ENCODE data around the gene SLC35B2. TPM values are rescaled to one million over a fixed set of nuclear protein-coding genes. Genes with fewer than 3 reads are reported as not detected.

The SLC35B2 gene
- polyA plus RNA-seq, 1 of the 3 experiments (the other 2 are of a cell fraction) = 125 TPM

GRCh38 chr6:44234101-44235025 is 23.0 kb downstream of the SLC35B2 start (continued):
- TF ChIP-seq EZH2phosphoT487 (IDR thresholded peaks at IDR 0.05; ENCODE audit: borderline replicate concordance, low read depth) (no peak), SMC3 (IDR thresholded peaks at IDR 0.05; ENCODE audit: low read depth, low read length) (peak; percentile 86), RXRA (IDR thresholded peaks at IDR 0.05; ENCODE audit: borderline replicate concordance, low read depth) (no peak), NRF1 (IDR thresholded peaks at IDR 0.05; ENCODE audit: low read depth, low read length) (no peak), PBX3 (IDR thresholded peaks at IDR 0.05) (no peak), ZBTB33 (IDR thresholded peaks at IDR 0.05; ENCODE audit: borderline replicate concordance, low read depth) (no peak), RAD21 (IDR thresholded peaks at IDR 0.05; ENCODE audit: low read length) (peak; percentile 91), RFX5 (IDR thresholded peaks at IDR 0.05; ENCODE audit: low read length) (no peak), FOSL2 (IDR thresholded peaks at IDR 0.05; ENCODE audit: borderline replicate concordance, low read depth) (no peak), ELF1 (IDR thresholded peaks at IDR 0.05) (no peak)

GRCh38 chr6:44233567-44234100 is 23.7 kb downstream of the SLC35B2 start:
- Histone ChIP-seq H4K20me1 (ENCODE audit: insufficient read depth) (no peaks in the 10 kb centered on the region), H3K4me3 (ENCODE audit: low read depth in 2 of 2, low read length in 1 of 2) (no peak overlapping the region), H3K9ac (no peak overlapping the region), H3F3A (replicated peaks; ENCODE audit: insufficient read depth) (peaks cover 18% of the 10 kb centered on the region), H3K4me1 (ENCODE audit: control insufficient read depth in 1 of 2, insufficient read depth in 2 of 2, low read depth in 1 of 2, low read length in 1 of 2) (peaks cover 26 to 74% of the 10 kb centered on the region in 2 experiments), H3K9me3 (no peaks in the 10 kb centered on the region), H3K9me2 (no peaks in the 10 kb centered on the region), H3K4me2 (peak overlapping the region; percentile 75; the same call in 1 of the 2 replicates), H3K27ac (ENCODE audit: low read depth in 2 of 2, low read length in 1 of 2) (peak overlapping the region; percentile 78 to 91; a peak in 3 of 4 replicates), H3K36me3 (replicated peaks in 1 of 2; ENCODE audit: control insufficient read depth in 1 of 2, insufficient read depth in 2 of 2, low read length in 1 of 2) (peaks cover 0 to 6% of the 10 kb centered on the region in 2 experiments), H2AFZ (ENCODE audit: low read depth) (no peak overlapping the region), H3K79me2 (ENCODE audit: insufficient read depth) (no peaks in the 10 kb centered on the region), H3K27me3 (ENCODE audit: insufficient read depth) (no peaks in the 10 kb centered on the region)
- TF ChIP-seq POLR2AphosphoS5 (IDR thresholded peaks at IDR 0.05; ENCODE audit: low read depth, low read length) = no peak
- POLR2A ChIA-PET = interaction anchor here (0.5 to 3.2 kb wide), 5 partner anchors 10 to 61 kb away, joined by 3 to 48 read pairs (median 9); partner anchors contain the start of genes HSP90AB1 and SLC29A1
- 79% methylated on average over 12 of the region's 14 CpGs for WGBS (ENCODE audit: low lambda C conversion rate)
- DNase-seq = peak; percentile 62
- CTCF ChIA-PET = interaction anchor here (1.2 to 8.5 kb wide), 33 partner anchors 12 to 154 kb away, joined by 3 to 224 read pairs (median 10); partner anchors contain the start of genes HSP90AB1, MYMX, SLC29A1 and SLC35B2
